Stimulated activated CD8-positive, alpha-beta memory T cell treated with anti-CD3 and anti-CD28 coated beads, Interleukin-12 subunit alpha, Interleukin-12 subunit beta, amount 100 ng/mL, for 24 hours (primary cell): ENCODE data around the gene SLC26A8.

Experiments
- DNase-seq: peaks from one replicate; pipeline ENCODE4 v3.0.0-alpha.2; 2020; ENCODE audit errors: extremely low read depth

Gene SLC26A8

GRCh38 chr6:36023996-36024795, at the start of gene SLC26A8:
Gene SLC26A8, minus strand, starts transcription at chr6:36024641. Its CDS starts 4,934 bp downstream, at chr6:36019707.
- no peak for DNase-seq

GRCh38 chr6:36073587-36073986, 49.1 kb upstream of the SLC26A8 start:
- DNase-seq = no peak

GRCh38 chr6:36072681-36073080, 48.2 kb upstream of the SLC26A8 start:
- DNase-seq = no peak

- DNase-seq = no peak
Measured at GRCh38 chr6:36071714-36072113, 47.3 kb upstream of the SLC26A8 start.

GRCh38 chr6:36071281-36071680, 46.8 kb upstream of the SLC26A8 start:
- DNase-seq = no peak

GRCh38 chr6:36070252-36070651, 45.8 kb upstream of the SLC26A8 start:
- no peak for DNase-seq

- DNase-seq = no peak
Measured at GRCh38 chr6:36069573-36069972, 45.1 kb upstream of the SLC26A8 start.

- no peak for DNase-seq
Measured at GRCh38 chr6:36068586-36068985, 44.1 kb upstream of the SLC26A8 start.

- no peak for DNase-seq
Measured at GRCh38 chr6:36068012-36068392, 43.6 kb upstream of the SLC26A8 start.

GRCh38 chr6:36067374-36068011, 43.1 kb upstream of the SLC26A8 start:
- no peak for DNase-seq

- no peak for DNase-seq
Measured at GRCh38 chr6:36066817-36067216, 42.4 kb upstream of the SLC26A8 start.

GRCh38 chr6:36065916-36066315, 41.5 kb upstream of the SLC26A8 start:
- no peak for DNase-seq

GRCh38 chr6:36064770-36065396, 40.4 kb upstream of the SLC26A8 start:
- DNase-seq = no peak

- no peak for DNase-seq
Measured at GRCh38 chr6:36063318-36064060, 39.0 kb upstream of the SLC26A8 start.

- no peak for DNase-seq
Measured at GRCh38 chr6:36062247-36062646, 37.8 kb upstream of the SLC26A8 start.

- no peak for DNase-seq
Measured at GRCh38 chr6:36061236-36061635, 36.8 kb upstream of the SLC26A8 start.

GRCh38 chr6:36056178-36056577, 31.7 kb upstream of the SLC26A8 start:
- no peak for DNase-seq

- DNase-seq = no peak
Measured at GRCh38 chr6:36054956-36055355, 30.5 kb upstream of the SLC26A8 start.

- no peak for DNase-seq
Measured at GRCh38 chr6:36054415-36054814, 30.0 kb upstream of the SLC26A8 start.

- DNase-seq = no peak
Measured at GRCh38 chr6:36053878-36054277, 29.4 kb upstream of the SLC26A8 start.

GRCh38 chr6:36052097-36052496, 27.7 kb upstream of the SLC26A8 start:
- DNase-seq = no peak
